ENCODE data around the gene AGBL1.
"Not testable (repeated sequence)": the region's sequence is repeated elsewhere in the genome, so short reads cannot be mapped to it uniquely, and the experiment has no call there.

The AGBL1 gene

DNA sequence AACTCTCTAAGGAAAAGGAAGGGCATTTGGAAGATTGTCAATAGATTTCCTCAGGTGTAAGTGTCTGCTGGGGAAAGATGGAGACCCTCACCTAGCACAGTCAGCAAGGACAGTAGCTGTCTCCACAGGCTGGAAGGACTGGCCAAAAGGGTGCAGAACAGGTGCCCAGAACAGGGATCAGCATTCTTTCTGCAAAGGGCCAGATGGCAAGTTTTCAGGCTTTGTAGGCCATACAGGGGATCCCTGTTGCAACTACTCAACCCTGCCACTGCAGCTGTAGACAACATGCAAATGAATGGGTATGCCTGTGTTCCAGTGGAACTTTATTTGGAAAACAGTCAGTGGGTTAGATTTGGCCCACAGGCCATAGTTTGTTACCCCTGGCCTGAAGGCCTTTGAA is 8.1 kb downstream of the AGBL1 start:
- no peak for DNase-seq

DNA sequence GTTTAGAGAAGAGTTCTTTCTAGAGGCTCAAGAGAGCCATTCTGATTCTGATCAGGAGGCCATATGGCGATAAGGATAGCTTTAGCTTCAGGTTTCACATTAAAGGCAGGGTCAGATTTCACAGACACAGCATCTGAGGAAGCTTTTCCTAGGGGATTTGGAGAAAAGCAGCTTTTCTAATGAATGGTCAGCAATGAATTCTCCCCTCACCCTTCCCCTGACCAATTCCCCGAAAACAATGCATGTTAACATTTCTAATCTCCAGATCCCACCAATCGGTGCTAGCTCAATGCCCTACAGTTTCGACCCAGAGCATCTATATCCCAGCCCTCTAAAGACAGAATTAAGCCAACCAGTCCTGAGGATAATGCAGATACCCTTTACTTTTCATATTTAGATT is 9.8 kb downstream of the AGBL1 start:
- DNase-seq, result no peak

DNA sequence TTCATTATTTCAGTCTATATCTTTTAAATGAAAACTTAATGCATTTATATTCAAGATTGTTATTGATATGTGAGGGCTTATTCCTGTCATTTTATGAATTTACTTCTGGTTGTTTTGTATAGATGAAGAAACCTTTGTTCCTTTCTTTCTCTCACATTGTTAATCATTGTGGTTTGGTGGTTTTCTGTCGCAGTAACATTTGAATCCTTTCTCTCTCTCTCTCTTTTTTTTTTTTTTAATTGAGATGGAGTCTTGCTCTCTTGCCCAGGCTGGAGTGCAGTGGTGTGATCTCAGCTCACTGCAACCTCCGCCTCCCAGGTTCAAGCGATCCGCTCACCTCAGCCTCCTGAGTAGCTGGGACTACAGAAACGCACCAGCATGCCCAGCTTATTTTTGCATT is 22.1 kb downstream of the AGBL1 start:
- DNase-seq, result peak in 1 of 5 experiments; percentile 35

DNA sequence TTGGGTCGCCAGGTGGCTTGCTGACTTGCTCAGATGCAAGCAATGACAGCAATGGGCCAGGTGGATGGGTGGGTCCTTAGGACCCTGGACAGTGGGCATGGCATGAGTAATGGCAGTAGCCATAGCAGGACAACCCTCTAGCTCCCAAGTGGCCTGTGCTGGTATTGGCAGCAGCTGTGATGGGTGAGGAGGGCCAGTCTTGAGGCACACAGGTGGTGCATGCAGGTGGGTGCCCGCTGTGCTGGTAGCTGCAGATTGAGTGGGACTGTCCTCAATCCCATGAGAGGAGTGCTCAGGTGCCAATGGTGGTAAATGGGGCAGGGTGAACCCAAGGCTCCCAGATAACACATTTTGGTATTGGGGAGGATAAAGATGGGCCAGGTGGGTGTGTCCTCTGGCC is 24.2 kb downstream of the AGBL1 start:
- DNase-seq, result no peak

DNA sequence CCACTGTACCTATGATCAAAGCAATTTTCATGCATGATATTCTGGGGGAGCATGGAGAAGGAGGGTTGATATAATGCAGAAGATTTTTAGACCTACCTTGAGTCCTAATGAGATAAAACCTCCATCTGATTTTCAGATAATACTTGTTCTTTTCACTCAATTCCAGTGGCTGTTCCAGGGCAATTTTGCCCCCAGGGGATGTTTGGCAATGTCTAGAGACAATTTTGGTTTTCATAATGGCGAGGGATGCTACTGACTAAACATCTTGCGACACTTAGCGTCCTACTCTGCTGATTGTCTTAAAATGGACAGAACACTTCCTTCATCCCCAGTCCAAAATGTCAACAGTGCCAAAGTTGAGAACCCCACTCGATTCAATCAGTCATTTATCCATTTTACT is 26.6 kb downstream of the AGBL1 start:
- DNase-seq, result no peak

DNA sequence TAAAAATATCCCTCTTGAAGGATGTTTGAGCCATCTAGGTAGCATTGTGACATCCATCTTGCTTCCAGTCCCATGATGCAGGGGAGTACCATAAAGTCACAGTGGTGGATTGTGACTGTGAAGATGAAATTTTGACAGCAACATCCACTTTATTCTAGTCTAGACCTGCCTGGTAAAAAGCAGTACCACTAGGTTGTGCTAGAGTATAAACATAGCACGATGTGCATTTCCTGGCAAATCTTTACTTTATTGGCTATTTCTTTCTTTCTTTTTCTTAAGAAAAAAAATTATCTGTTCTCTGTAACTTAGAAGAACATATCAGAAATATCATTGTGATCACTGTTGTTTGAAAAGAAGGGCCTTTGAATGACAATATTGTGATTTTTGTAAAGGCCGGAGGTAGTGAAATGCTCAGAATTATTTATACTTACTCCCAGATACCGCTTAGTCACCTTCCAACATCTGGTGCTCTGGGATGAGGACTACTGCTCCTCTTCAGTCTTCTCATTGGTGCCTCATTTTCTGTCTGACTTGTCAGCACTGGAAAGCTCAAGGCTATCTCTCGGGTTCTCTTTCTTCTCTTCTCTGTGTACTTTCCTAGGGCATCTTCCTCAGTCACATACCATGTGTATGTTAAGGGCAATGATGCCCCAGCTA is 35.6 kb downstream of the AGBL1 start:
- DNase-seq, result no peak

DNA sequence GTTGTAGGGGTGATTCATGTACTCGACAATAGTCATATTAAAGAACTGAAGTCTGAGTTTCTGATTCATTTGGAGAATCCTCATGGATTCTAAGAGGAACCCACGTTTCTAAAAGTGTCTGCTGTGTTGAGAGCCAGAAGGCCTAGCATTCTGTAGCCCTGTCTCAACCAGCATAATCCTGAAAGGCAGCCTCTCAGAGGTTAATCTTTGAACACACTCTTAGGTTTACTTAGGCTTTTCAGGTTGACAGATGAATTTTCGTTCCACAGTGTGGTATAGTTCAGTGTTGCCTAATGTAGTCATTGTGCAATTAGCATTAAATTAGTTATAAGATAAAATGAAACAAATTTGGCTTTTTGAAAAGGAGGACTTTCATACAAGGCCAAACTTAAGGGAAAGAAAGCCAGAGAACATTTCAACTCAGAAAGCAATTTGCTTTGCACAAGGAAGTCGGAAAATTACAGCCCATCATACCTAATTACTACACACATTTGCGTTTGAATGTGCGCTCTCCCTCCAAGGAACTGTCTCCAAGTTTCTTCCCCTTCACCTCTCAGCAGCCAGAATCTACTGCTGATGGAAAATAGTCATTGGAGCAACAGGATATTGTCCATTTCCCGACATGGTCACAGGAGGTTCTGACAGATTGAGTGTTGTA is 42.0 kb downstream of the AGBL1 start:
- DNase-seq, result no peak

DNA sequence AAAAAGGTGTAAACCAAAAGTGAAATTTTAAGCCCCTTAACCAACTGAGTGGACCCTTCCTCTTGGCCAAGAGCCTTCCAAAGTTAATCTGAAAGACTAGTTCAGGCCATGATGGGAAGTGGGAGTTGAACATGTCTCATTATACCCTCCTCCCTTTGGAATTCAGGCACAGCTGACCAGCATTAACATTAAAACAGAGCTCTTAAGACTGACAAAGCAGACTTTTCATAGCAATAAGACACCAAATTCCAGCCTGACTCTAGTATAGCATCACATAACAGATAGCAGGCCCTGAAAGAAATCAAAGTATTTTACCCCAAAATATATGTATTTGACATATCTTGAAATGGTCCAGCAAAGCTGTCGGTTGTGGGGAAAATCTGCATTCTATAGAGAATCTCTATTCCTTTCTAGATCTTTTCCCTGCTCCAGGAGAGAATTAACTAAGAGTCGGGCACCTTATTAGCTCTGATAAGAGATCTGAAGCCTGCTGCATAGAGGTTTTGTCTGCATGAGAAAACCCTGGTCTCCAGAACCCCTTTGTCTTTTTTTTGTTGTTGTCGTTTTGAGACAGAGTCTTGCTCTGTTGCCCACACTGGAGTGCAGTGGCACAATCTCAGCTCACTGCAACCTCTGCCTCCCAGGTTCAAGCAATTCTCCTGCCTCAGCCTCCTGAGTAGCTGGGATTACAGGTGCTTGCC is 43.2 kb downstream of the AGBL1 start:
- not testable (repeated sequence) for DNase-seq

DNA sequence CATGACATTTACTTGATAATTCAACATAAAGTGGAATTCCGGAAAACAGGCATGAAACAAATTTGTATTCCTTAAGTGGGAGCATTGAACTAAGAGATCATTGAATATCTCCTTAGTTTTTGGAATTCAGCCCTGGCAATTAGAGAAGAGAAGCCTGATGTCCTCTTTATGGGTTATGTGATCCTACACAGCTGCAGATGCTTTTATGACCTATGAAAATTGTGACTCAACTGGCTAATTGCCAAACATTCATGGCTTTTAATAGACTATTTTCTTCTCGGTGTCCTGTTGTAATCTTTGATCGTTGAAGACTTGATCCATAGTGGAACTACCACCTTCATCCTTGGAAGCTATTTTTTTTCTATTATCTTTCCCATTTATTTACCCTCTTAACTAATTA is 46.1 kb downstream of the AGBL1 start:
- no peak for DNase-seq

DNA sequence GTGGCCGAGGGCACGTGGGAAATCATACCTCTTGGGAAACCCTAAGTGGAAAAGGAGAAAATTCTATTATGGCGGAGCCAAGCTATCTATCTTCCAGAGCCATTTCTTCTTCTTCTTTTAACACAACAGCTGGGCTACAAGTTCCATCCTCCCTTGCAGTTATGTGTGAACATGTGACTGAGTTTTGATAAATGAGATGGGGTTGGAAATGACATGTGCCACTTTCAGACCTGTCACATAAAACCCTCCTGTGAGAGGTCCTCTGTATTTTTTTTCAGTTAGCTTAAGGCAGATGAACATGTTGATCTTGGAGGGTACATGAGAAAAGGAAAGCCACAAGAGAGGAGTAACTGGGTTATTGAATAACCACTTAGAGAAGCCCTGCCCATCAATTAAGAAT is 47.9 kb downstream of the AGBL1 start:
- no peak for DNase-seq

DNA sequence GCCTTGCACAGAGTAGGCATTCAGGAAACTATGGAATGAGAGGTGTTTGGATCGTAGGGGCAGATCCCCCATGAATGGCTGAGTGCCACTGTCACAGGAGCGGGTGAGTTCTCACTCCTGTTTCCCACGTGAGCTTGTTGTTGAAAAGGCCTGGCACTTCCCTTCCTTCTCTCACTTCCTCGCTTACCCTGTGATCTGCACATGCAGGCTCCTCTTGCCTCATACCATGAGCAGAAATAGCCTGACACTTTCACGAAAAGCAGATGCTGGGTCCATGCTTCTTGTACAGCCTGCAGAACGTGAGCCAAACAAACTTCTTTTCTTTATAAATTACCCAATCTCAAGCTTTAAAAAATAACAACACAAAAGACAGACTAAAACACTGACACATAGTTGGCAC is 55.4 kb downstream of the AGBL1 start:
- no peak for DNase-seq

DNA sequence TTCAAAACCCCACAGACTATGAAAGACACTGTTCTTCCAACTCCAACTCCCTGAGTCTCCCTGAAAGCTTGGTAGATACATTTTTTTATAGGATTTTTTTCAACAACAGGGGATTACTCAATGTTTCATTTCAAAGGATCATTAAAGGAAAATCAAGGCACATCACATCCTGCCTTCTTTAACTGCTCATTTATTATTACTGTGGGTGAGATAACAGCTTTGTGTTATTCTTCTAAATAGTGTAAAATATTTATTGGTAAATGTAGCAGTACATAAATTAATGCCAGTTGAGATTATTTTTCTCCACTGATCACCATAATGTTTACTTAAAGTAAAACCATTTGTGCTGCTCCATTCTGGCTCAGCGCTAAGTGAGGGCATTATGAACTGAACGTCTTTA is 57.2 kb downstream of the AGBL1 start:
- DNase-seq, result no peak

DNA sequence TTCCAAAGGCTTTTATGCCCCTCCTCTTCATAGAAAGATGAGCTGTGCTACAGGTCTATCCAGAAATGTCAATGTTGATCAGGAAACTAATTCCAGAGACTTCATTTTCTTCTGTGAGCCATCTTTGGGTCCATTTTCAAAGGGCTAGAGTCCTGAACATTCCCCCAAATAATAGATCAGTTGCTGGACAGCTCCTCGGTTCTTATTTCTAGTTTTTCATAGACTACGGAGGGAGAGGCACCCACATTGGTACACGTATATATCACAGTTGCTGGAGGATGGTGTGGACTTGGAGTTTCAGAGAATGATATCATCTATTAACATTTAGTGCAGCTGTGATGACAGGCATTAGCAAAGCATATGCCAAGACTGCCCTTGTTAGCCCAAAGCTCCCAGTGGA is 59.1 kb downstream of the AGBL1 start:
- DNase-seq, result no peak

DNA sequence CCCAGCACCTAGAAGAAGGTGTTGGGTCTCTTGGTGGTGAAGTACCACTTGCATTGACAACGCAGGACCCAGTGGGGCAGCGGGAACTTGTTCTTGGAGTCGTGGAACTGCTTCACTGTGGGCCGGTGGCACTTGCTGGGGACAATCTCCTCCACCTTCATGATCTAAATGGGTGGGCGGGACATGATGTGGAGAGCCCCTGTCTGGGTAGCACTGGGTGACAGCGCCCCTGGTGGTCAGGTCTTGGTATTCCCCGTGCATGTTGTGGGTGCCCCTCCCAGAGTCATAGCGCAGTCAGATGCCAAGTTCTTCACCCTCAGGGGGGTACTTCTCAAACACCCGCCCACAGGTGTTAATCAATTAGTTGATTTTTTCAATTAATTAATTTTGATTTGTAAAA is 60.2 kb downstream of the AGBL1 start:
- DNase-seq, result no peak

DNA sequence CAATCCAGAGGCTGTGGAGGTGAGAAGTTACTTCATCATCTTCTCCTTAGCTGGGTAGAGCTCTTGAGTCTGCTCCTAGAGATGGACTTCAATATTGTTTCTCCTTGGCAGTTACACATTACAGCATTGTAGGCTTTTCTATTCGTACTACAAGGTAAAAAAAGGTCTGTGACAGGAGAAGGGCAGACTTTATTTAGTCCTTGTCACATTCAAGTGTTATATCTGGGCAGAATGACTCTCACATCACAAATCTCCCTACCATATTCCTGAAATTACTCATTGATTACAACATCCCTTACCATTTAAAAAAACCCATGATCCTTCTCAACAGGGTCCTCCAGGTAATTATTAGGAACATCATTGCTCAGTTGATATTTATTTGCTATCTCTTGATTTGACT is 75.0 kb downstream of the AGBL1 start:
- DNase-seq, result no peak

DNA sequence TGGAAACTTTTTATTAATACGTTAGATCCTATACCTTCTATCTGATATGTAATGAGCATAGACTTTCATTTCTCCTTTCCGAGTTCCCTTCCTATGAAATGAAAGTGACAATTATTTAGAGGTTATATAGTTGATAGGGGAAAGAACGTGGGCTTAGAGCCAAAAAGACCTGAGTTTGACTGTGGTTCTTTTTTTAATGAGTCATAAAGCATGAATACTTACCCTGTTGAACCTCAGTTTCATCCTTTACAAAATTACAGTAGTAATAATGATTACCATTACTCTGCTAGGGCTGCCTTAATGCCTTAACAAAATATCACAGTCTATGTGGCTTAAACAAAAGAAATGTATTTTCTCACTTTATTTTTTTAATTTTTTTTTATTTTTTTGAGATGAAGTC is 75.9 kb downstream of the AGBL1 start:
- no peak for DNase-seq

DNA sequence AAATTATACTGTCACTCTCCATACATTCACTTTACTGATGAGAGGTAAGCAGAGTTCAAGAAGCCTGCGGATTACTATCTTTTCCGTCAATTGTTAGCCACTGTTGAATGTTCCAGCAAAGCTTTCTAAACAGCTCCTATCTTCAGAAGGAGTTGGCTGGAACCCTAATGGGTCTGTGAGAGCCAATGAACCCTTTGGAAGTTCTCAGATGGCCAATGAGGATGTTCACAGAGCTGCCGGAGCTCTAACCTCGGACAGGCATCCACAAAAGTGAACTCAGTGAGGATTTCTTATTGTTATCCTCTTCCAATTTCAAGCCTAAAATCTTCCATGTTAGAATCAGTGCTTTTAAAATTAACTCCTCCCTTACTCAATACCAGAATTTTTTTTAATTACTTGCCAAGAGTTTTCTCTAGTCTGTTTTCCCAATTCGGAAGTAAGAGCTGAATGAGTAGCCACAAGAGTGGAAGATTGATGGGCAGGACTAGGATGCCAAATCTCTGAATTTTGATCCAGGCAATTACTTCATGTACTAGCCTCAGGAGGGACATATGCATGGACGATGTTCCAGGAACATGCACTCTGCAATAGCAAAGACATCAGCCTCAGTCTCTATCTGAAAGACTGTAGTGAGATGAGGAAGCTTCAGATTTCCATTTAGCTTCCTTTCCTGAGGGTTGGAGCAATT is 78.1 kb downstream of the AGBL1 start:
- DNase-seq, result no peak

DNA sequence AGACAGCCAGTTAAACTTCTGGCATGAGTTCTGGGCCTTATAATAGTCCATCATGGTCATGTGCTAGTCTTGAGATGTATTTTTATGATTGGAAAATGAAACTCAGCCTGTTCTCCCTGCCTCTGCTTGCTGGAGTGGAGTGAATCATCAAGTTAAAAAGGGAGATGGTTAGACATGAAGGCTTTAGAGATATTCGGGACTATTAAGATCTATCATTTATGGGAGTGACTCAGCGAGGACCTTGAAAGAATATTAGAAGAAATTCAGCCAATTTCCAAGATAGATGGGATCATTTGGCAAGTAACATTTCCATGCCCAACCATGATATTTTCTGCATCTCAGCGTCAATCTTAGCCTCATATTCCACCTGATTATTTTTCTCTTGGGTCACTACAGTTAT is 79.8 kb downstream of the AGBL1 start:
- DNase-seq, result no peak

DNA sequence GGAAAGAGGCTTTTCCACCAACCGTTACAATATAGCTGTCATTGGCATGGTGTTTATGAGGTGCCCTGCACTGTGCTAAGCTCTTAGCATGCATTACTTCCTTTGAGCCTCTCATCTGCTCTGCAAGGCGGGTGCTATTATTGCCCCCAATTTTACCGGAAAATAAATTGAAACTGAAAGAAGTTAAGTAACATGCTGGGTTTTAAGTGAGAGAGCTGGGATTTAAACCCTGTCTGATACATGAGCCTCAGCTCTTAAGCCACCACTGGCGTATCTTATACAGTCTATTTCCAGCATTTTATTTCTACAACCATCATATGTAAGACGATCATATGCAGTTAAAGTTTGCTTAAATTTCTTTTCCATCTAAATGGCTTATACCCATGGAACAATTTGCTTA is 81.6 kb downstream of the AGBL1 start:
- no peak for DNase-seq

DNA sequence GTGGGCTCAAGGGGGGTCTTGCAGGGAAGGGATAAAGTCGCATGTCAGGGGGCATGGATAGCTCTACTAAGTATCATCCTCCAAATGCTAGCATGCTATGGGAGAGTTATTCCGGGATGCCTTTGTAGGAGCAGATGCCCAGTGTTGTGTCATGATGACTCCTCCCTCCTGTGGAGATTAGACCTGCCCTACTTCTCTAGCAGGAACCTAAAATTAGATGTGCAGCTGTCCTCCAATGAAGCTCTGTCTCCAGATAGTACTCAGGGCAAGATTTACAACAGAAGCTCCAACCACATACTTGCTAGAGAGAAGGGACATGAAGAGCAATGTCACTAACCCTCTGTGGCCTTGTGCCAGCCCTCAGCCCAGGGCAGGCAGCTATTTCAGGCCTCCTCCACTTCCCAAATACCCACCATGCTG is 82.5 kb downstream of the AGBL1 start:
- no peak for DNase-seq

DNA sequence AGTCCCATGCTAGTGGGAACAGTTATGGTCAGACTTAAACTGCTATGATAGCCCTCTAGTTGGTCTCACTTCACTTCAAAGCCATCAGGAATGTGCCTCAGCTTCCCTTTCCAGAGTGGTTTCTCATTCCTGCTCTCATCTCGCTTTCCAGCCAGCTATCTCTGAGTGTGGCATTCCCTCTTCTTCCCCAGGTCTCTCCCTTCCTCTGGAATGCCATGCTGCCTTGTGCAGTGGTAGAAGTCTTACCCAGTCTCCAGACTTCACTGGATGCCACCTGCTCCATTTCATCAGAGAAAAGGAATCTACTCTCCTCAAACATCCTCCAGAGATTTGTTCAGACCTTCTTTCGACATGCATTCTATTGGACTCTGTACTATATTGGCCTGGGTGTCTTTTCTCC is 83.0 kb downstream of the AGBL1 start:
- no peak for DNase-seq

DNA sequence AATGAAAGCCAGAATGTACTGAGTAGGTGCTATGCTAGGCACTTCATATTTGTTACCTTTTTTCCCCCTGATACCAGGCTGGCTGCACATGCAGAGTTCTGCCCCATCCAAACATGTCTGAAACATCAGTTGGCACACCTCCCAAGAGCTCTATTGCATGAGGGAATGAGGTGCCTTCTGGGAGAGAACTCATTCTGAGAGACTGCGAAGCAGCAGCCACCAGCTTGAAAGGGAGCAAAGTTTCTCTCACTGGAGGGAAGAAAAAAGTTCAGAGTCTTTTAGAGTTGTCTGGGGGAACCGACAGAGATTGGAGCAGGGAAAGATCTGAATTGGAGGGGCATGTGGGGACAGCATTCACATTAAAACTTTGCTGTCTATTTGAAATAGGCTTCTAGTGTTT is 84.1 kb downstream of the AGBL1 start:
- DNase-seq, result no peak

DNA sequence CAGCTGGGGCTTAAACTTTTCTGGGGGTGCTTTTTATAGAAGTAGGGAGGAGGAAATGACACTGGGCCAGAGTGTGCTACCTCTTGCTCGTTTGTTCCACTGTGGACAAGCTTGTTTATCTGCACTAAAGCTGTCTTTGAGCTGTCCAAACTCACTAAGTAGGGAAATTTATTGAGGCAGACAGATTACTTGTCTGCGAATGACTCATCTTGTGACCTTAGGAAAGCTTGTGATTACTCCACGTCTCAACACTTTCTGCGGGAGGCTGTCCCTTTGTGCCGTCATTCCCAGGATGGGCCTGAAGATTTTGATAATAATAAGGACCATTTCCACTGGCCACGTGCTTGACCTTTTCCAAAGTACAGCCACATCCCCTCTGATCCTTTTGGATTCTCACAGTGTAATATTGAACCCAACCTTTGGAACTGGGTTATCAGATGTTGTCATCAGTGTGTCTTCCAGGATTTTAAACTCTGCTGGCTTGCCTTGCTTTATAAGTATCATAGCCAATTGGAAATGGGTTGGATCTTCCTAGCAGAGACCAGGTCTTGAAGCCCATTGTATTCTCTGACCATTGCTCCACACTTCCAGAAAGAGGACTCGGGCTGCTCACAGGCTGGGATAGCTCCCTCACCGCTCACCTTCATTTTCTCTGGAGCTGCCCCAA is 84.7 kb downstream of the AGBL1 start:
- no peak for DNase-seq

Data from T-helper 2 cell (primary cell).